ENCODE data around the gene ZNF385D.

The ZNF385D gene

DNA sequence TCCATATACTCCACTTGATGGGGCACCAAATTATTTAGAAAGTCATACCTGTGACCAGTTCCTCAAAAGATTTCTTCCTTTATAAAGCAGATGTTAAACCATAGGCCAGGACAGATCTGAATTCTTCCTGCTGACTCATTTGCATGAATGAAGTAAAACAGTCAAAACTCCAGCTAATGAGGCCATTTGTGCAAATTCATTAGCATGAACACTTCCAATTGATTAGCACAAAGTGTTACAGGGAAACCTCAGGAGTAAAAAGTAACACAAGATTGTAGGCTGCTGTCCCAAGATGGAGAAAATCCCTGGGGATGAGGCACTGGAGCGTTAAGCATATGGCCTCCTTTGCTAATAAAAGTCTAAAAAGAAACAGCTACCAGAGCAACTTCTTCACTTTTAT, 149.8 kb downstream of the ZNF385D start:
- TF ChIP-seq, protein P1, sequence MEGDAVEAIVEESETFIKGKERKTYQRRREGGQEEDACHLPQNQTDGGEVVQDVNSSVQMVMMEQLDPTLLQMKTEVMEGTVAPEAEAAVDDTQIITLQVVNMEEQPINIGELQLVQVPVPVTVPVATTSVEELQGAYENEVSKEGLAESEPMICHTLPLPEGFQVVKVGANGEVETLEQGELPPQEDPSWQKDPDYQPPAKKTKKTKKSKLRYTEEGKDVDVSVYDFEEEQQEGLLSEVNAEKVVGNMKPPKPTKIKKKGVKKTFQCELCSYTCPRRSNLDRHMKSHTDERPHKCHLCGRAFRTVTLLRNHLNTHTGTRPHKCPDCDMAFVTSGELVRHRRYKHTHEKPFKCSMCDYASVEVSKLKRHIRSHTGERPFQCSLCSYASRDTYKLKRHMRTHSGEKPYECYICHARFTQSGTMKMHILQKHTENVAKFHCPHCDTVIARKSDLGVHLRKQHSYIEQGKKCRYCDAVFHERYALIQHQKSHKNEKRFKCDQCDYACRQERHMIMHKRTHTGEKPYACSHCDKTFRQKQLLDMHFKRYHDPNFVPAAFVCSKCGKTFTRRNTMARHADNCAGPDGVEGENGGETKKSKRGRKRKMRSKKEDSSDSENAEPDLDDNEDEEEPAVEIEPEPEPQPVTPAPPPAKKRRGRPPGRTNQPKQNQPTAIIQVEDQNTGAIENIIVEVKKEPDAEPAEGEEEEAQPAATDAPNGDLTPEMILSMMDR (IDR thresholded peaks at IDR 0.05; ENCODE audit: insufficient read depth, low read depth, low read length, missing control alignments): no peak
- no peak for DNase-seq (ENCODE audit: low read depth)
- H3K4me3 ChIP-seq (ENCODE audit: low read depth, low read length): no peak overlapping the region

- no peak for DNase-seq (ENCODE audit: low read depth)
- H3K4me3 ChIP-seq (ENCODE audit: low read depth, low read length): no peak overlapping the region
- TF ChIP-seq, protein P1 (IDR thresholded peaks at IDR 0.05; ENCODE audit: insufficient read depth, low read depth, low read length, missing control alignments): no peak
Measured at GRCh38 chr3:21599890-21600289, 151.1 kb downstream of the ZNF385D start.

DNA sequence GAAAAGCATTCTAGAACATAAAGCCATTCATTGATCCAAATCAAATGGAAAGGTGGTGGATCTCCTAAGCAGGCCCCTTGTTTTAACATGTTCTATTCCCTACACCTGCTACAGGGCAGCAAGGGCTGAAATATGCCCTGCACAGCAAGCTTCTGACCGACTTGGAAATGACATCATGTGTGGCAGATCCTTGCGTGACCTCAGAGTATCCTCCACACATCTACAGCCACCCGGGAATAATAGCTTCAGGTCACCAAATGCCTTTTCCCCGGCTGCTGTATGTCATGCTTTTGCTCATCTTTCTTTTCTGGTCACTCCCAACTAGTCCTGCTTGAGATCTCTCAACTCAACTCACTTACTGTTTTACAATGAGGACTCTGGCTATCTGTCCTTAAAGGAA, 158.2 kb downstream of the ZNF385D start:
- H3K4me3 ChIP-seq (ENCODE audit: low read depth, low read length): no peak overlapping the region
- TF ChIP-seq, protein P1 (IDR thresholded peaks at IDR 0.05; ENCODE audit: insufficient read depth, low read depth, low read length, missing control alignments): no peak
- DNase-seq (ENCODE audit: low read depth): no peak

GRCh38 chr3:21587894-21588293, 163.1 kb downstream of the ZNF385D start:
- DNase-seq (ENCODE audit: low read depth): no peak
- TF ChIP-seq, protein P1 (IDR thresholded peaks at IDR 0.05; ENCODE audit: insufficient read depth, low read depth, low read length, missing control alignments): no peak
- no peak overlapping the region for H3K4me3 ChIP-seq (ENCODE audit: low read depth, low read length)

DNA sequence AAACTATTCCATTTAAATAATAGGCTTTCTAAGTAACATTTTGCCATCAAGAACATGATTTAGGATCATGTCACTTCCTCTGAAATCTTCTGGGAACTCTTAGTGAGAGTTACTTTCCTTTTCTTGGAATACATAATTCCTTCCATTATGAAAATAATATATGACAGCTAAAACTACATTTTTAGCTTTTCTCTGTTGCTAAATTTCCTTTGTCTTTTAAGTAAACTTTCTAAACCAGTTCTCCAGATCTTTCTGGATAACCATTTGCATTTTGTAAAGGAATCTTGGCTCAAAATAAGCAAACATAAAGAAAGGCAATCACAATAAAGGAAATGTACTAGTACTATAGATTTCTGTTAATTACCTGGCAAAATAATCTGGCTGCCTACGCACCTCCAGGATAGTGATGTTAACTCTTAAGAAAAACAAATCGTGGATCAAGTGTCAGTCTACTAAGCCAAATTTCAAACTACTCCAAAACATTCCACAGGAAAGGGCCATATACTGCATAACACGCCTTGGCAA, 165.7 kb downstream of the ZNF385D start:
- H3K4me3 ChIP-seq (ENCODE audit: low read depth, low read length): no peak overlapping the region
- TF ChIP-seq, protein P1 (IDR thresholded peaks at IDR 0.05; ENCODE audit: insufficient read depth, low read depth, low read length, missing control alignments): no peak
- no peak for DNase-seq (ENCODE audit: low read depth)

- no peak for DNase-seq (ENCODE audit: low read depth)
- TF ChIP-seq, protein P1 (IDR thresholded peaks at IDR 0.05; ENCODE audit: insufficient read depth, low read depth, low read length, missing control alignments): no peak
- no peak overlapping the region for H3K4me3 ChIP-seq (ENCODE audit: low read depth, low read length)
Measured at GRCh38 chr3:21573291-21573690, 177.7 kb downstream of the ZNF385D start.

GRCh38 chr3:21564531-21564930, 186.5 kb downstream of the ZNF385D start:
- H3K4me3 ChIP-seq (ENCODE audit: low read depth, low read length): no peak overlapping the region
- TF ChIP-seq, protein P1 (IDR thresholded peaks at IDR 0.05; ENCODE audit: insufficient read depth, low read depth, low read length, missing control alignments): no peak
- DNase-seq (ENCODE audit: low read depth): no peak

All from GM12865 (cell line).